GM21447 (cell line): Measurements from ENCODE around the gene PCBP3.

Source experiments
- ATAC-seq: cut with Tn5 transposase; IDR thresholded peaks from one replicate; pipeline ENCODE4 v1.9.1; 2021; ENCODE audit not compliant: unreplicated experiment

The PCBP3 gene

GRCh38 chr21:45856442-45856841, 212.9 kb downstream of the PCBP3 start:
- no peak for ATAC-seq

- no peak for ATAC-seq
Measured at GRCh38 chr21:45856906-45857305, 213.4 kb downstream of the PCBP3 start.

- no peak for ATAC-seq
Measured at GRCh38 chr21:45857761-45858160, 214.2 kb downstream of the PCBP3 start.

GRCh38 chr21:45858180-45858579, 214.7 kb downstream of the PCBP3 start:
- ATAC-seq: no peak

GRCh38 chr21:45859041-45859761, 215.7 kb downstream of the PCBP3 start:
- no peak for ATAC-seq

- ATAC-seq: no peak
Measured at GRCh38 chr21:45859762-45860357, 216.3 kb downstream of the PCBP3 start.

- ATAC-seq: no peak
Measured at GRCh38 chr21:45860493-45861155, 217.1 kb downstream of the PCBP3 start.

- no peak for ATAC-seq
Measured at GRCh38 chr21:45861156-45861870, 217.8 kb downstream of the PCBP3 start.

GRCh38 chr21:45862543-45863207, 219.2 kb downstream of the PCBP3 start:
- no peak for ATAC-seq

GRCh38 chr21:45863267-45863666, 219.7 kb downstream of the PCBP3 start:
- no peak for ATAC-seq

- no peak for ATAC-seq
Measured at GRCh38 chr21:45863751-45864150, 220.2 kb downstream of the PCBP3 start.

- ATAC-seq: no peak
Measured at GRCh38 chr21:45864436-45864835, 220.9 kb downstream of the PCBP3 start.

GRCh38 chr21:45865106-45865835, 221.7 kb downstream of the PCBP3 start:
- no peak for ATAC-seq

- no peak for ATAC-seq
Measured at GRCh38 chr21:45866551-45866950, 223.0 kb downstream of the PCBP3 start.

- ATAC-seq: no peak
Measured at GRCh38 chr21:45867041-45867666, 223.6 kb downstream of the PCBP3 start.

- no peak for ATAC-seq
Measured at GRCh38 chr21:45867671-45868081, 224.2 kb downstream of the PCBP3 start.

GRCh38 chr21:45868086-45868485, 224.6 kb downstream of the PCBP3 start:
- no peak for ATAC-seq

GRCh38 chr21:45868488-45868887, 225.0 kb downstream of the PCBP3 start:
- no peak for ATAC-seq

- no peak for ATAC-seq
Measured at GRCh38 chr21:45869121-45870007, 225.8 kb downstream of the PCBP3 start.
